Transverse colon (tissue), 4 donors: ENCODE data around the gene TCF7L2.

Source experiments
- EP300 ChIP-seq: sonication (generic); formaldehyde crosslinking; IDR thresholded peaks from one replicate; pipeline ENCODE4 v1.6.1; 2017; ENCODE audit warnings: antibody characterized with exemption, low read depth
- POLR2AphosphoS5 ChIP-seq, 3 donors: sonication (generic); formaldehyde crosslinking; IDR thresholded peaks; one replicate each; pipeline ENCODE4 v1.6.1; 2016; ENCODE audit warnings: antibody characterized with exemption in 3 of 3
- TF ChIP-seq, protein P1 (sequence below), 5 experiments: fragments of 200-600 bp in 3 of 5; fragments of 450-650 bp in 2 of 5; sonication (generic) in 3 of 5; IDR thresholded peaks; 1 replicate in 2 of 5; 2 replicates in 3 of 5; pipeline ENCODE4 v1.5.1; 2016 to 2017; ENCODE audit warnings: antibody characterized with exemption in 5 of 5, inconsistent platforms in 3 of 5, mild to moderate bottlenecking in 2 of 5, moderate library complexity in 1 of 5

DNA sequence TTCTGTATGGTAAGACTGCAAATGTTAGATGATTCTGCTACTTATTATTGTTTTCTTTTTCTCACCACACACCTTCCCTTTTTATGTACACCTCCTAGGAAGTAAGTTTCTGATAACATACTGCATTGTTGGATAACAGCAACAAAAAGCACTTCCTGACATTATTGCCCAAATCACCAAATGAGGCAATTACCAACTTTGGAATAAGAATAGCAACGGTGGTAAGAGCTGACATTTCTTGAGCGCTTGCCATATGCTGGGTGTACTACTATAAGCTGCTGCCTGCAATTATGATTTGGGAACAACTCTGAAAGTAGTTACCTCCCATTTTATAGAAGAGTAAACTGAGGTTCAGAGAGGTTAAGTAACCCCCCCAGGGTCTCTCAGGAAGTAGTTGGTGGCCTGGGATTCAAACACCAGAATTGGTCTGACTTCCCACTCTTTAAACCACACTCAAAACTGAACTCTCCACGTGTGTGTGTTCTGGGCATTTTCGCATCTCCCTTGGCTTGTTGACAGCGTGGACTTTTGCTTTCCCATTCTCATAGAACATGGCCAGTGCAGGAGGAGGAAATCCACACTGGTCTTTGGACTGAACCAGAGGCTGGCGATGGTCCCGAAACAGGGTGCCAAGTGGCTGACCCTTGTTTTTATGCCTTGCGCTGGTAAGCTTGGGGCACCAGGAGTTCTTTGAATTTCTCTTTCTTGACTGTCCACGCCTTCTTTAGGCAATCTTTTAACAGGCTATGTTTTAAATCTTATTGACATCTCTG, 71.4 kb downstream of the TCF7L2 start:
- TF ChIP-seq, protein P1, sequence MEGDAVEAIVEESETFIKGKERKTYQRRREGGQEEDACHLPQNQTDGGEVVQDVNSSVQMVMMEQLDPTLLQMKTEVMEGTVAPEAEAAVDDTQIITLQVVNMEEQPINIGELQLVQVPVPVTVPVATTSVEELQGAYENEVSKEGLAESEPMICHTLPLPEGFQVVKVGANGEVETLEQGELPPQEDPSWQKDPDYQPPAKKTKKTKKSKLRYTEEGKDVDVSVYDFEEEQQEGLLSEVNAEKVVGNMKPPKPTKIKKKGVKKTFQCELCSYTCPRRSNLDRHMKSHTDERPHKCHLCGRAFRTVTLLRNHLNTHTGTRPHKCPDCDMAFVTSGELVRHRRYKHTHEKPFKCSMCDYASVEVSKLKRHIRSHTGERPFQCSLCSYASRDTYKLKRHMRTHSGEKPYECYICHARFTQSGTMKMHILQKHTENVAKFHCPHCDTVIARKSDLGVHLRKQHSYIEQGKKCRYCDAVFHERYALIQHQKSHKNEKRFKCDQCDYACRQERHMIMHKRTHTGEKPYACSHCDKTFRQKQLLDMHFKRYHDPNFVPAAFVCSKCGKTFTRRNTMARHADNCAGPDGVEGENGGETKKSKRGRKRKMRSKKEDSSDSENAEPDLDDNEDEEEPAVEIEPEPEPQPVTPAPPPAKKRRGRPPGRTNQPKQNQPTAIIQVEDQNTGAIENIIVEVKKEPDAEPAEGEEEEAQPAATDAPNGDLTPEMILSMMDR (IDR thresholded peaks at IDR 0.05) = no peak
- TF ChIP-seq POLR2AphosphoS5 (IDR thresholded peaks at IDR 0.05) = no peak
- no peak for TF ChIP-seq EP300
